AG04449 (cell line): ENCODE measurements around the gene CEBPE.

ENCODE experiments used
- CTCF ChIA-PET: fragments of 350-600 bp; formaldehyde crosslinking; extraction: SDS; loops from one replicate; lab custom pipeline; 2021; ENCODE audit warnings: antibody characterized with exemption; lab: Yijun Ruan, JAX
- POLR2A ChIA-PET: fragments of 400-600, 350-600 bp; formaldehyde crosslinking; extraction: SDS; loops from one replicate; lab custom pipeline; 2020; ENCODE audit warnings: antibody characterized with exemption, inconsistent platforms; lab: Yijun Ruan, JAX
- DNase-seq: peaks from one replicate; pipeline ENCODE4 v3.0.0-alpha.2; 2010; ENCODE audit warnings: low read depth, low spot score
- H3K4me3 ChIP-seq: 2 replicates; pipeline ENCODE4 v1.5.1; 2011; ENCODE audit warnings: low read depth, mild to moderate bottlenecking, control low read depth, low read length
- TF ChIP-seq, protein P1 (sequence below): IDR thresholded peaks from one replicate; pipeline ENCODE4 v1.5.1; 2011; ENCODE audit warnings: mild to moderate bottlenecking, moderate library complexity, low read length, control low read depth, inconsistent platforms; ENCODE audit not compliant: insufficient read depth; ENCODE audit errors: missing control alignments

CEBPE gene

DNA sequence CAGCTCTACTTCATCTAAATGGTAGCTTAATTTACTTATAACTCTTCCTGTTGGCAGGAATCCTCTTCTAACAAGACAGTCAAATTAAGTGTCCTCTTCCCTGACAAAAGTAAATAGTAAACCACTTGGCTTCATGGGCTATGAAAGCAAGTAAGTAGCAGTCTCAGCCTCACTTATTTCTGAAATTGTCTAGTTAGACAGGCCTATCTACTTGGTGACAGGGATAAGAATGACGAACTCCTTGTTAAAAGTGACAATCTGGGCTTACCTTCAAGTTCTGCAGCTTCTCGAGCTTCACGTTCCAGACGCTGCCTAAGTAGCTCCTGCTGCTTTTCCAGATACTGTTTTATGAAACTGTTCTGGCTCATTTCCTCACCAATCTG is 28.8 kb downstream of the CEBPE start:
- ChIA-PET CTCF (interaction anchor here (0.8 to 7.8 kb wide), 9 partner anchors 12 to 113 kb away, joined by 3 to 173 read pairs (median 6); no protein-coding TSS in a partner anchor), POLR2A (interaction anchor here (1.7 kb wide), 1 partner anchor 11 kb away, joined by 6 read pairs; no protein-coding TSS in a partner anchor)
- TF ChIP-seq, protein P1, sequence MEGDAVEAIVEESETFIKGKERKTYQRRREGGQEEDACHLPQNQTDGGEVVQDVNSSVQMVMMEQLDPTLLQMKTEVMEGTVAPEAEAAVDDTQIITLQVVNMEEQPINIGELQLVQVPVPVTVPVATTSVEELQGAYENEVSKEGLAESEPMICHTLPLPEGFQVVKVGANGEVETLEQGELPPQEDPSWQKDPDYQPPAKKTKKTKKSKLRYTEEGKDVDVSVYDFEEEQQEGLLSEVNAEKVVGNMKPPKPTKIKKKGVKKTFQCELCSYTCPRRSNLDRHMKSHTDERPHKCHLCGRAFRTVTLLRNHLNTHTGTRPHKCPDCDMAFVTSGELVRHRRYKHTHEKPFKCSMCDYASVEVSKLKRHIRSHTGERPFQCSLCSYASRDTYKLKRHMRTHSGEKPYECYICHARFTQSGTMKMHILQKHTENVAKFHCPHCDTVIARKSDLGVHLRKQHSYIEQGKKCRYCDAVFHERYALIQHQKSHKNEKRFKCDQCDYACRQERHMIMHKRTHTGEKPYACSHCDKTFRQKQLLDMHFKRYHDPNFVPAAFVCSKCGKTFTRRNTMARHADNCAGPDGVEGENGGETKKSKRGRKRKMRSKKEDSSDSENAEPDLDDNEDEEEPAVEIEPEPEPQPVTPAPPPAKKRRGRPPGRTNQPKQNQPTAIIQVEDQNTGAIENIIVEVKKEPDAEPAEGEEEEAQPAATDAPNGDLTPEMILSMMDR = no peak
- no peak overlapping the region for H3K4me3 ChIP-seq
- no peak for DNase-seq

DNA sequence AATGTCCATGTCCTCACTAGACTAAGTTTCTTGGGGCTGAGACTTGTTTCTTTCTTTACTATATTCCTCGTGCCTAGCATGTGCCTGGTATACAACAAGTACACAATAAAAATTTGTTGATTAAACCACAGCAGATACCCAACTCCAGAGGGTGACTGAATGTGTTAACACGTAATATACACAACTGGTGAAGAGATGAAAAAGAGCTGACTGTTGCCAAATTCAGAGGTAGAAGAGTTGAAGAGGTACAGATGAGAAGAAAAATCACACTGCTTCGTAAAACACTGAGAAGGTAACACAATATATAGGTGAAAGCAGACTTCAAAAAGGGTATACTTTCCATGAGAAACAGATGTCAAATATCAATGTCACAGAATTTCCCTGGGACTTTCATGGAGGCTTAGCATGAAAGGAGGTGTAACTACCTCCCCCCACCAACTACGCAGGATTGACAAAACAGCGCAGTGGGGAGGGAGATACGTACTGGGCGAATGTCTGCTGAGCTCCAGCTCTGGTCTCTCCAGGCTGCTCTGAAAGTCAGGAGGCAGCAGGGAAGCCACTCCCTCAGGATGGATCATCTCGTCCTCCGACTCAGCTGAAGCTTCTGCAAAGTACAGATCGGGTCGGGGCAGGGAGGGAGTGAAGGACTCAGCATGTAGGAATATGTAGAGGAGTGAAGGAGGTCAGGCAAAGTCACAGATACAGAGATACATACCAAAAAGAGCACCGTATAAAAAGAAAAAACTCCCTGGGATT is 29.4 kb downstream of the CEBPE start:
- ChIA-PET CTCF (interaction anchor here (0.8 to 7.8 kb wide), 9 partner anchors 11 to 112 kb away, joined by 3 to 173 read pairs (median 6); no protein-coding TSS in a partner anchor), POLR2A (interaction anchor here (1.7 kb wide), 1 partner anchor 11 kb away, joined by 6 read pairs; no protein-coding TSS in a partner anchor)
- TF ChIP-seq, protein P1 = no peak
- H3K4me3 ChIP-seq = no peak overlapping the region
- DNase-seq = no peak

DNA sequence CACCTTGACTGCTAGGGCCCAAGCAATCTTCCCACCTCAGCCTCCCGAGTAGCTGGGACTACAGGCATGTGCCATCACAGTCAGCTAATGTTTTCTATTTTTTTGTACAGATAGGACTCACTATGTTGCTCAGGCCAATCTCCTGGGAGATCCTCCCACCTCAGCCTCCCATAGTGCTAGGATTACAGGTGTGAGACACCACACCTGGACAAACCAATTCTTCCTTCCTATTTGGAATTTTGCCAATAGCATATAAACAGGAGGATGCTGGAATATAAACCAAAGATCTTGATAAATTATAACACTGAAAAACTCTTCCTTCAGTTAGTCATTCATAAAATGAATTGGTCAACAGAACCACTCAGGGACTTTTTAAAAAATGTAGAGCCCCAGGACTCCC is 32.5 kb downstream of the CEBPE start:
- DNase-seq = no peak
- ChIA-PET POLR2A (interaction anchor here (1.5 kb wide), 1 partner anchor 8 kb away, joined by 5 read pairs; the partner anchor contains the start of genes ACIN1 and C14orf119), CTCF (interaction anchor here (0.9 to 17.4 kb wide), 5 partner anchors 8 to 100 kb away, joined by 3 to 452 read pairs (median 9); partner anchors contain the start of genes ACIN1 and CDH24)
- TF ChIP-seq, protein P1 = no peak
- H3K4me3 ChIP-seq = no peak overlapping the region

DNA sequence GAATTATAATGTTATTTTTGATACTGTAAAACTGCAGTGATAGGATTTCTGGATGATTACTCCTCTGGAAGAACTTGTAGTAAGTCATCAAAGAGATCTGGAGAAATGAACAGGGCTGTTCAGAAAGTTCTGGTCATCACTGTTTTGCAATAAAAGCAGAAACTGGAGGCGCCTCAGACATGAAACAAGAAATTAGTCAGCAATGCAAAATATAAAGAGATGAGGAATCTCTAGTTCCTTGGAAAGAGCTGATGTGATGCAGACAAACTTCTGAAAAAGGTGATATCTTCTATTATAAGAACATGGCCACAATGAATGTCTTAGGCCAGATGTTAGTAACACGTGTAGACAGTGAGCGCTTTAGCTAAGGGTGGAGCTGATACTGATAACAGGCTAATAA is 33.6 kb downstream of the CEBPE start:
- ChIA-PET POLR2A (interaction anchor here (1.5 kb wide), 1 partner anchor 9 kb away, joined by 5 read pairs; the partner anchor contains the start of genes ACIN1 and C14orf119), CTCF (interaction anchor here (0.6 to 17.4 kb wide), 7 partner anchors 7 to 99 kb away, joined by 3 to 452 read pairs (median 9); partner anchors contain the start of genes ACIN1, C14orf119 and CDH24)
- no peak overlapping the region for H3K4me3 ChIP-seq
- no peak for DNase-seq
- TF ChIP-seq, protein P1 = no peak

DNA sequence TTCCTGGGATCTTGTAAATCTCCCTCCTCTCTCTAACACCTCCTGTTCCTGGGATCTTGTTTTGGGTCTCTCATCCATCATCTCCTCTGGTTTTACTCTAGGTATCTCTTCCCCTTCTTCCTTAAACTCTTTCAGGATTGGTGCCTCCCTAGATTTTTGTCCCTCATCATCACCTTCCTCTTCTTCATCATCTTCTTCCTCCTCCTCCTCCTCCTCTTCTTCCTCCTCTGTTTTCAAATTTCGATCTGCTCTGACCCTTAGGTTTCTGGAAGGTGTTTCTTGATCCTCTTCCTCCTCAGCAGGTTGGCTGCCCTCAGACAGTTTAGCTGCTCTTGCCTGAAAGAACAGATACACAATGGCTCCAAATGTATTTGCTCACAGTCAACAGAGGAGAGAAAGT is 38.6 kb downstream of the CEBPE start:
- TF ChIP-seq, protein P1 = no peak
- CTCF ChIA-PET = interaction anchor here (1.0 to 17.4 kb wide), 10 partner anchors 7 to 220 kb away, joined by 3 to 452 read pairs (median 43); partner anchors contain the start of genes ACIN1, AJUBA, C14orf119 and CDH24
- H3K4me3 ChIP-seq = no peak overlapping the region
- DNase-seq = no peak
- POLR2A ChIA-PET = interaction anchor here (1.1 to 2.4 kb wide), 4 partner anchors 9 to 14 kb away, joined by 4 to 20 read pairs (median 7); partner anchors contain the start of genes ACIN1 and C14orf119

DNA sequence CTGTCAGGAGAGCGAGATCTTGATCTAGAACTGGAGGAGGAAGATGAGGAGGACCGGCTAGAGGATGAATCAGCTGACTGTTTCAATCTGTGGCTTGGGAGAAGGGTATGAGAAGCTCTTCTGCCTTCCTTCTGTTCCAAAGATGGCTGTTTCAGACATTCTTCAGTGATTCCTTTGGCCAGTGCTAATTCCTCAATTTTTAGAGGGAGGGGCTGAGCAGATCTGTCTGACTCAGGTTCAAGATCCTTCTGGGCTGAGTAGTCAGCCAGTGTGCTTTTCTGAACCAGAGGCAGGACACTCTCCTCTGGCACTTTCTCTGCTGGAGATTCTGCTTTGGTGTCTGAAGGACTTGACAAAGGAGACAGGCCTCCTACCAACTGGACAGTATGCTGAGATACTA is 39.3 kb downstream of the CEBPE start:
- ChIA-PET POLR2A (interaction anchor here (0.5 to 2.4 kb wide), 8 partner anchors 8 to 97 kb away, joined by 3 to 20 read pairs (median 6); partner anchors contain the start of genes ACIN1, AJUBA and C14orf119), CTCF (interaction anchor here (0.7 to 17.4 kb wide), 9 partner anchors 9 to 268 kb away, joined by 3 to 452 read pairs (median 70); partner anchors contain the start of genes ACIN1, AJUBA, C14orf119 and CDH24)
- TF ChIP-seq, protein P1 = no peak
- no peak for DNase-seq
- no peak overlapping the region for H3K4me3 ChIP-seq
